ENCODE data around the gene SLC25A6. TPM values are rescaled to one million over a fixed set of nuclear protein-coding genes. Genes with fewer than 3 reads are reported as not detected.

The SLC25A6 gene
- total RNA-seq = 100 to 1,000 TPM; 151 to 341 (median 252) TPM

DNA sequence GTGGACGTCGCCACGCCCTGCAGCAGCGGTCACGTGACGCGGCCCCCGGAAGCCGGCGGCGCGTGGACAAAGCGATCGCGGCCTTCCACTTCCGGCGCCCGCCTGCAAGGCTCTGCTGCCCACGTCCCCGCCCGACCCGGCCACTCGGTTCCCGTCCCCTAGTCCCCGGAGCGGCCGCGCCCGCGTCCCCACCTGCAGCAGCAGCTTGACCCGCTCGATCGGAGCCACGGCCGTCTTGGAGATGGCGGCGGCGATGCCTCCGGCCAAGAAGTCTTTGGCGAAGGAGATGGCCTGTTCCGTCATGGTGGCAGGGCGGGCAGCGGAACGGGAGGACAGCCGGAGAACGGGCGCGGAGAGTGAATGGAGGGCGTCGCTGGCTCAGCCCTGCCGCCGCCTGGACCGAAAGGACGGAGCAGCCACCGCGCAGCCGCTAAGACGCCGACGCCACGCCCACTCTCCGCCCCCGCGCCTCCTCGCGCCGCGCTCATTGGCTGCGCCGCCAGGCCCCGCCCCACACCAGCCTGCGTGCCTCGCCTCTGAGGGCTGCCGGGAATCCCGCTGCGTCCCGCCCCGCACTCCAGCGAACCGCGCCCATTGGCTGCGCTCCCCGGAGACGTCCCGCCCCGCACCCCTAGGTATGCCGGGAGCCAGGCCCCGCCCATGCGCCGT lies at the start of gene SLC25A6:
SLC25A6 (minus strand) TSS at position 407 of the 669 bp plus-strand sequence; CDS start at position 303, 104 bp downstream.
- TF ChIP-seq, protein P1, sequence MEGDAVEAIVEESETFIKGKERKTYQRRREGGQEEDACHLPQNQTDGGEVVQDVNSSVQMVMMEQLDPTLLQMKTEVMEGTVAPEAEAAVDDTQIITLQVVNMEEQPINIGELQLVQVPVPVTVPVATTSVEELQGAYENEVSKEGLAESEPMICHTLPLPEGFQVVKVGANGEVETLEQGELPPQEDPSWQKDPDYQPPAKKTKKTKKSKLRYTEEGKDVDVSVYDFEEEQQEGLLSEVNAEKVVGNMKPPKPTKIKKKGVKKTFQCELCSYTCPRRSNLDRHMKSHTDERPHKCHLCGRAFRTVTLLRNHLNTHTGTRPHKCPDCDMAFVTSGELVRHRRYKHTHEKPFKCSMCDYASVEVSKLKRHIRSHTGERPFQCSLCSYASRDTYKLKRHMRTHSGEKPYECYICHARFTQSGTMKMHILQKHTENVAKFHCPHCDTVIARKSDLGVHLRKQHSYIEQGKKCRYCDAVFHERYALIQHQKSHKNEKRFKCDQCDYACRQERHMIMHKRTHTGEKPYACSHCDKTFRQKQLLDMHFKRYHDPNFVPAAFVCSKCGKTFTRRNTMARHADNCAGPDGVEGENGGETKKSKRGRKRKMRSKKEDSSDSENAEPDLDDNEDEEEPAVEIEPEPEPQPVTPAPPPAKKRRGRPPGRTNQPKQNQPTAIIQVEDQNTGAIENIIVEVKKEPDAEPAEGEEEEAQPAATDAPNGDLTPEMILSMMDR (IDR thresholded peaks at IDR 0.05; ENCODE audit: low read depth) = no peak

DNA sequence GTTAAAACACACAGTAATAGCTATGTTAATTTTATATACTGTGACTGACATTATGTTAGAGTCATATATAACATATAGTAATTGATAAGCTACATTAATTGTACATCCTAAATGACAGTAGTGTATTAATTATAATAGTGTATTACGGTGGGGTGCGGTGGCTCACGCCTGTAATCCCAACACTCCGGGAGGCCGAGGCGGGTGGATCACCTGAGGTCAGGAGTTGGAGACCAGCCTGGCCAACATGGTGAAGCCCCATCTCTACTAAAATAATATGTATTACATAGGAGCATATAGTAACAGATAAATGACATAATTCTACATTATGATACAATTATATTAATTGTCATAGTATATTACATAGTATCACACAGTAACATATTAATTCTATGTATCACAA lies 48.6 kb upstream of the SLC25A6 start:
- TF ChIP-seq, protein P1 (IDR thresholded peaks at IDR 0.05; ENCODE audit: low read depth) = no peak

DNA sequence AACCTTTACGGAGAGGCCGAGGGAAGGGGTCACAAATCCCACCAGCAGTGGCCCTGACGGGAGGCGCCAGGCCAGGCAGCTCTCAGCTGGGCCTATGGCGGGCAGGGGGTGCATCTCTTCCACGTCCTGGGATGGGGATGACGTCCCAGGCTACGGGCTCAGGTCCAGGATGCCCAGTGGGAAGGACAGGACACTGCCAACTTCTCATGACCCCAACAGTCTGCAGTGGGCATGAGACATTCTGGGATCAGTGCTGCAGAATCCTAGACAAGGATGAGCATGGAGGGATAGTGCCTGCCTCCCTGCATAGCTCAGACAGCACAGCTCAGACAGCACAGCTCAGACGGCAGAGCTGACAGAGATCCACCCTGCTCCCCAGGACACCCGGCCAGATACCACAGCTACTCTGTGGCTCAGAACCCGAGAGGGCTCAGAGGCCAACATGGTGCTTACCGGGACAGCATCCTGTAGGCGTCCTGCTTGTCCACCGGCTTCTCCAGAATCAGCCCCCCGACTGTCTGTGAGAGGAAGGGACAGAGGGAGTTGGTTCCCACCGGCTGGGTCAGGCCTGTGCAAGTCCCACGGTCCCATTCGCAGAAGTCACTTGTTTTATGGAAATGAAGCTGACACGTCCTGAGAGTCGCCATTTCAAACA lies 43.5 kb upstream of the SLC25A6 start:
- TF ChIP-seq, protein P1 (IDR thresholded peaks at IDR 0.05; ENCODE audit: low read depth) = no peak

DNA sequence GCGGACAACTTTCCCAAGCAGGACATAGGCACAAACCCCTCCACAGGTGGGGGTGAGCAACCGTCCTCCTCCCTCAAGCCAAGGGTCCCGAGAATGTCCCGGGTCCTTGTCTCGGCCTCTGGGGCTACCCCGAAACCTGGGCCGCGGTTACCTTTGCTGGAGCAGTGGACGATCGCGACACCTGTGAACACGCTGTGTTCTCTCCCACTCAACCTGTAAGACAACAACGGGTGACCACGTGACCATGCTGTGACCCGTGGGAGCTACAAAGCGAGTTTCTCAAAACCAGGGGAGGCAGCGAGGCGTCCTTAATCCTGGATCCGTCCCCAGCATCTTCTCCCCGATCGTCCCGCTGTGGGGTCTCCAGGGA lies 42.9 kb upstream of the SLC25A6 start:
- TF ChIP-seq, protein P1 (IDR thresholded peaks at IDR 0.05; ENCODE audit: low read depth) = no peak

DNA sequence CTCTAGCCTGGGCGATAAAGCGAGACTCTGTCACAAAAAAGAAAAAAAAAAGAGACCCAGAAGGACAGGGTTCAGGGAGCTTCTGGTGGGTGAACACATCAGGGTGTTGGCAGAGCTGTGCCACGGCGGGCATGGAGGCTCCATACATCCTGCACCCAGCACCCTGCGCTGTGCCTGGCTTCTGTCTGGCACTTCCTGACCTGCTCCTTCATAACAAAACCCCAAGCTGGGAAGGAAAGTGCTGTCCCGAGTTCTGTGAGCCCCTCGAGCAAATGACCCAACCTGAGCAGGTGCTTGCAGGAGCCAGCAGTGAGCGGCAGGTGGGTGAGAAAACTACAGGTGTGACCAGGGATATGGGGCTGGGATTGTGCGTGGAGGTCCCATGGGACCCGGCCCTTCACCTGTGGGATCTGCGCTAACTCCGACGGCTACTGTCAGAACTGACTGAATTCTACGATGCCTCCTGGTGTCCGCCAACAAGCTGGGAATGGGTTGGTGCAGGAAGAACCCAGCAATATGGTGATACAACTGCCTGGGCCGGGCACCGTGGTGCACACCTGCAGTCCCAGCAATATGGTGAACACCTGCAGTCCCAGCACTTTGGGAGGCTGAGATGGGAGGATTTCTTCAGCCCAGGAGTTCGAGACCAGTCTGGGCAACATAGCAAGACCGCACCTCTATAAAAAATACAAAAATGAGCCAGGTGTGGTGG lies 41.9 kb upstream of the SLC25A6 start:
- TF ChIP-seq, protein P1 (IDR thresholded peaks at IDR 0.05; ENCODE audit: low read depth) = no peak

DNA sequence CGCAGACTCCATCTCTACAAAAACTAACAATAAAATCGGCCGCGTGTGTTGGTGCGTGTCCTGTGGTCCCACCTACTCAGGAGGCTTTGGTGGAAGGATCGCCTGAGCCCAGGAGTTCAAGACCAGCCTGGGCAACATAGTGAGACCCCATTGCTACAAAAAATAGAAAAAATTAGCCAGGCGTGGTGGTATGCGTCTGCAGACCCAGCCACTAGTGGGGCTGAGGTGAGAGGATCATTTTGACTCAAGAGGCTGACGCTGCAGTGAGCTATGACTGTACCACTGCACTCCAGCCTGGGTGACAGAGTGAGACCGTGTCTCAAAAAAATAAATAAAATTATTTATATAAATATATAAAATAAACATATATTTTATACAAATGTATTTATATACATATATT lies 38.5 kb upstream of the SLC25A6 start:
- TF ChIP-seq, protein P1 (IDR thresholded peaks at IDR 0.05; ENCODE audit: low read depth) = no peak

DNA sequence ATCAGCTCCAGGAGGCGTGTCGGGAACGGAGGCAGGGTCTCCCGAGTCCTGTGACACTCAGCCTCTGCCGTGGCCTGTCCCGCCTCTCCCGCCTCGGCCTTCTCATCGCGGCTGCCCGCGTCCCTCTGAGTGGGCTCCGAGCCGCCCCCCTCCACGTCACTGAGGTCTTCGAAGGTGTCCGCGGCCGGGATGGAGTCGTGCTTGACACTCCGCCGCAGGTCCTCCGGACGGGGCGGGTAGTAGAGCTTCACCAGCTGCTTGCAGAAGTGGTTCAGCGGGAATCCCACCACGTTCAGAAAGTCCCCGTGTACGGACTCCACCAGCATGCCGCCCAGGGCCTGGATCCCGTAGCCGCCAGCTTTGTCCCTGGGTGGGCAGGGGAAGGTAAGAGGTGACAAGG lies 35.8 kb upstream of the SLC25A6 start:
- TF ChIP-seq, protein P1 (IDR thresholded peaks at IDR 0.05; ENCODE audit: low read depth) = no peak
